ENCODE results near the gene SAMD7. TPM values are rescaled to one million over a fixed set of nuclear protein-coding genes. Genes with fewer than 3 reads are reported as not detected.

The SAMD7 gene, protein sequence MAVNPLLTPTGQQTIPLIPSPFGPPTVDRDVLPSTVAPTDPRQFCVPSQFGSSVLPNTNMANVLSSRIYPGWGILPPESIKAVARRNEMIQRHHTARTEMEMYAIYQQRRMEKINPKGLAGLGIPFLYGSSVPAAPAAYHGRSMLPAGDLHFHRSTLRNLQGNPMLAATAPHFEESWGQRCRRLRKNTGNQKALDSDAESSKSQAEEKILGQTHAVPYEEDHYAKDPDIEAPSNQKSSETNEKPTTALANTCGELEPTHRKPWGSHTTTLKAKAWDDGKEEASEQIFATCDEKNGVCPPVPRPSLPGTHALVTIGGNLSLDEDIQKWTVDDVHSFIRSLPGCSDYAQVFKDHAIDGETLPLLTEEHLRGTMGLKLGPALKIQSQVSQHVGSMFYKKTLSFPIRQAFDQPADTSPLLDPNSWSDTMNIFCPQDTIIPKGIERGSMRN
- not detected in 2 replicates for total RNA-seq (2012; rRNA removed)

DNA sequence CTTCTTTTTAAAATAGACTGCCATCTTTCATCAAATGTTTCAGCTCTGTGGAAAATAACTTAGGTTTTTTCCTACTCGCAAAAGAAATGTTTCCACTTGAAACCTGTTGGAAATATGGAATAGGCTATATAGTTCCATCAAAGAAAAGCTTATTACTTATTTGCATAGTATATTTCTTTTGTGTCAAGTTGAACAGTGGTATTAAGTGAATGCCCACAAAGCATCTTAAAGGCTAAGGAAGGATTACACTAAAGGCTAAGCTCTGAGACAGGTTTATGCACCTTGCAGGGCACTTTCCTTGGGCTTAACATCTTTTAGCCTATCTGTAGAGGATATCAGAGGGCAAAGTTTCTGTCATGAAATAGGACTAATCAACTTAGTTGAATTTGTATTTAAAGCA, at the start of gene SAMD7:
TSS of gene SAMD7 (plus strand) at position 301 of the 400 bp plus-strand sequence. CDS start 7,927 bp downstream, outside the sequence.
- Histone ChIP-seq H3K9ac (ENCODE audit: low read depth, low read length) (no peak within 1 kb of the TSS), H3K4me3 (ENCODE audit: low read length) (no peak within 1 kb of the TSS), H3K36me3 (ENCODE audit: insufficient read depth, low read length) (no peaks in the 10 kb centered on the region), H3K4me1 (ENCODE audit: control insufficient read depth, insufficient read depth, low read length) (no peaks in the 10 kb centered on the region), H3K27me3 (ENCODE audit: control insufficient read depth, insufficient read depth, low read length) (peaks cover 6% of the 10 kb centered on the region), H3K9me3 (replicated peaks; ENCODE audit: low read length) (no peaks in the 10 kb centered on the region), H3K4me2 (ENCODE audit: low read length) (no peak within 1 kb of the TSS)

DNA sequence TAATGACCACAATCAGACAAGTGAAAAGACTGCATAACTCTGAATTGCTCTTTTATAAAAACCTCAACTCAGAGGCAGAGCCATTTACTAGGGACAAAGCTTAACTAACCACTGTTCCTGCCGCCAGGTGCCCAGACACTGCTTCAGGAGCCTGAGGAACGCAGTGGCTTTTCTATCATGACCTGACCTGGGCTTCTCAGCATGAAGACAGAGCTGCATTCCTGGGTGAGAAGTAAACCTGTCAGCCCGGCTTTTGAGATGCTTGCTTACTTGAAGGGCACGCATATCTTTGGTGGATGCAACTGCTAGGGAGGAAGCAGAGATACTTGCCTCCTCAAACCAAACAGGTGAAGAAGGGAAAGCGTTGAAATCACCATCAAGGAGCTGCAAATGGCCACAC, 49.5 kb upstream of the SAMD7 start:
- H3K4me2 ChIP-seq (ENCODE audit: low read length): no peak overlapping the region
- no peaks in the 10 kb centered on the region for H3K9me3 ChIP-seq (replicated peaks; ENCODE audit: low read length)
- H3K4me3 ChIP-seq (ENCODE audit: low read length): no peak overlapping the region
- H3K36me3 ChIP-seq (ENCODE audit: insufficient read depth, low read length): no peaks in the 10 kb centered on the region
- peaks cover 9% of the 10 kb centered on the region for H3K27me3 ChIP-seq (ENCODE audit: control insufficient read depth, insufficient read depth, low read length)
- no peaks in the 10 kb centered on the region for H3K4me1 ChIP-seq (ENCODE audit: control insufficient read depth, insufficient read depth, low read length)
- H3K9ac ChIP-seq (ENCODE audit: low read depth, low read length): no peak overlapping the region

DNA sequence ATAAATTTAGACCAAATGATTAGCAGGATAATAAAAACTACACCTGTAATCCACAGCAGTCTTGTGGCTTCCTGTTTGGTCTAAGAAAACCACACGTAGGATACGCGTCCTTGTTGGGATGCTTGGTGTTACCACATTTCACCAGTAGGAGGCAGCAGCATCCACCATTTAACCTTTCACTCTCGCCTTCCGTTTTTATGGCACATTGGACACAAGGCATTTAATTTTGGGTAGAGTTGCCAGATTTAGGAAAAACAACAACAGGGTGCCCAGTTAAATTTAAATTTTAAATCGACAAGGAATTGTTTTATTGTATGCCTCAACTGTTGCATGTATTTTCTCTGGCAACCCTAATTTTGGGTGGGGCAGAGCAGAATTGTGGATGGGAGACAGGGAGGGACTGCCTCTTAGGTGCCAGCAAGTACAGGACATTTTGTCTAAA, 47.9 kb upstream of the SAMD7 start:
- Histone ChIP-seq H3K4me2 (ENCODE audit: low read length) (peak overlapping the region; percentile 19), H3K4me1 (ENCODE audit: control insufficient read depth, insufficient read depth, low read length) (no peaks in the 10 kb centered on the region), H3K36me3 (ENCODE audit: insufficient read depth, low read length) (no peaks in the 10 kb centered on the region), H3K9me3 (replicated peaks; ENCODE audit: low read length) (no peaks in the 10 kb centered on the region), H3K27me3 (ENCODE audit: control insufficient read depth, insufficient read depth, low read length) (no peaks in the 10 kb centered on the region), H3K9ac (ENCODE audit: low read depth, low read length) (no peak overlapping the region), H3K4me3 (ENCODE audit: low read length) (no peak overlapping the region)

DNA sequence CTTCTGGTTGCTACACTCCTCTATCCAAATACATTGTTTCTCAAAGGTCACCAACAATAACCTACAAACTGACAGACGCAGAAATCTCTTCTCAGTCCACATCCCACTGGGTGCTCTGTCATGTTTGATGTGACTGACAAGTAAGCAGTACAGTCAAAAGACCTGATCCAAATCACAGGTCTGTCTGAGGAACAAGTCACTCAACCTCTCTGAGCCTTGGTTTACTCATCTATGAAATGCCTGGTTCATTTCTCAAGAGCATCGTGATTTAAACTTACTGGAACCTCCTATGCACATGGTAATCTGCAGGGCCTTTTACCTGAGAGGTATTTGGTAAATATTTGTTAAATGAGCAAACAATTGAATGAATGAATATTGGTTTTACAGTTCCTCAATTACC, 47.1 kb upstream of the SAMD7 start:
- Histone ChIP-seq H3K4me2 (ENCODE audit: low read length) (no peak overlapping the region), H3K9ac (ENCODE audit: low read depth, low read length) (no peak overlapping the region), H3K4me3 (ENCODE audit: low read length) (no peak overlapping the region), H3K36me3 (ENCODE audit: insufficient read depth, low read length) (no peaks in the 10 kb centered on the region), H3K9me3 (replicated peaks; ENCODE audit: low read length) (no peaks in the 10 kb centered on the region), H3K4me1 (ENCODE audit: control insufficient read depth, insufficient read depth, low read length) (no peaks in the 10 kb centered on the region), H3K27me3 (ENCODE audit: control insufficient read depth, insufficient read depth, low read length) (no peaks in the 10 kb centered on the region)

DNA sequence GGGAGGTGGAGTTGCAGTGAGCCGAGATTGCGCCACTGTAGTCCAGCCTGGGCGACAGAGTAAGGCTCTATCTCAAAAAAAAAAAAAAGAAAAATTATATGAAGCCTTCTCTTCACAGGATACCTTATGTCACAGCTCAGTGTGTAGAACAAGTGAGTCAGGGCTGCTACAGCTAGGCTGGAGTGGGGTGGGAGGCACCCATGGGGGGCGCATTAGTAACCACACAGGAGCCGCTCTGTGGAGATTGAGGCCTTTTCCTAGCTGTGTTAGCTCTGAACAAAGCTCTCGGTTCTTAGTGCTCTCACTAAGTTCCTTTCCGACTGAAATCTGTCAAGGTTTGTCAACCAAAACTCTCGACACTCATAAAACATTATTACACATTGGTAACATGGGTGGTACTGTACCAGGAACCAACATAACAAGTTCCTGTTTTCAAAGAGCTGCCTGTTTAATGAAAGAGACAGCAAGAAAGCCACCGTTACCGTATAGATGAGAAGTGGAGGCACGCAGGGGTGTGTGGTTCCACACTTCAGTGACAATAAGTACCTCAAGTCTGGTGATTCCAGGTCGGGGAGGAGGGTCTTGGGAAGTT, 46.1 kb upstream of the SAMD7 start:
- no peaks in the 10 kb centered on the region for H3K36me3 ChIP-seq (ENCODE audit: insufficient read depth, low read length)
- H3K4me3 ChIP-seq (ENCODE audit: low read length): no peak overlapping the region
- no peak overlapping the region for H3K9ac ChIP-seq (ENCODE audit: low read depth, low read length)
- H3K27me3 ChIP-seq (ENCODE audit: control insufficient read depth, insufficient read depth, low read length): no peaks in the 10 kb centered on the region
- no peaks in the 10 kb centered on the region for H3K9me3 ChIP-seq (replicated peaks; ENCODE audit: low read length)
- no peaks in the 10 kb centered on the region for H3K4me1 ChIP-seq (ENCODE audit: control insufficient read depth, insufficient read depth, low read length)
- no peak overlapping the region for H3K4me2 ChIP-seq (ENCODE audit: low read length)

DNA sequence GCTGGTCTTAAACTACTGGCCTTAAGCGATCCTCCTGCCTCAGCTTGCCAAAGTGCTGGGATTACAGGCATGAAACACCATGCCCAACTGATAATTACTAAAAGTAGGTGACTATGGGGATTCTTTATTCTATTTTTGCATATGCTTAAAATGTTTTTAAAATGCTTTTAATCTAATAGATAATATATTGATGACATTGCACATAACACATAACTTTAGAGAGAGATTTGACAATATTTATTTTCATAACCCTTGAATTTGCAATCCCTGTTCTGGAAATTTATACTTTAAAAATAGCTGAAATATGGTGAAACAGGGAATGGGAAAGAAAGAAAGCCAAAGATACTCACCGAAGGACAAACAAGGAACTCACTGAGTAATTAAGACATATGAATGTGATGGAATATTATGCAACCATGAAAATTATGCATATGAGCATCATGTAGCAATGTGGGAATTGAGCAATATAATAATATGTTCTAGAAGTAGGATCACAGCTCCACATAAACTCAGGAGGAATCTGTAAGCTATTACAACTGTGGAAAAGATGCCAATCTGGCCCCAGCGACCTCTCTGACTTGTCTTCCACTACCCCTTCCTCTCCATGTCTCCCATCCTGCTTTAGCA, 43.7 kb upstream of the SAMD7 start:
- no peaks in the 10 kb centered on the region for H3K4me1 ChIP-seq (ENCODE audit: control insufficient read depth, insufficient read depth, low read length)
- H3K9me3 ChIP-seq (replicated peaks; ENCODE audit: low read length): no peaks in the 10 kb centered on the region
- no peak overlapping the region for H3K4me2 ChIP-seq (ENCODE audit: low read length)
- H3K9ac ChIP-seq (ENCODE audit: low read depth, low read length): no peak overlapping the region
- no peaks in the 10 kb centered on the region for H3K36me3 ChIP-seq (ENCODE audit: insufficient read depth, low read length)
- peaks cover 6% of the 10 kb centered on the region for H3K27me3 ChIP-seq (ENCODE audit: control insufficient read depth, insufficient read depth, low read length)
- no peak overlapping the region for H3K4me3 ChIP-seq (ENCODE audit: low read length)

DNA sequence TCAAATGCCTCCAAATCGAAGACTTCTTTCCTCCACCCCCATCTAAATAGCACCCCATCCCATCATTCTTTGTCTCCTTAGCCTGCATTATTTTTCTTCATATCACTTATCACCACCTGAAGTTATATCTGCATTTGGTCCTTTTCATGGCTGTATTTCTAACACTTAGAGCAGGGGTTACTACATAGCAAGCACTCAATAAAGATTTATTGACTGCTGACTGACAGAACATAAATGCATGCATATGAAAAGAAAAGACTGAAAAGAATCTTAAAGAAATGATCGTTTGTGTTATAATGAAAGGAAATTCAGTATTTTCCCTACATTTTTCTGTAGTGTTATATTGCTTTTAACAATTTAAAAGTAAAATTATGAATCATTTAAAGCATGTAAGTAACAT, 43.0 kb upstream of the SAMD7 start:
- Histone ChIP-seq H3K9me3 (replicated peaks; ENCODE audit: low read length) (no peaks in the 10 kb centered on the region), H3K4me2 (ENCODE audit: low read length) (no peak overlapping the region), H3K27me3 (ENCODE audit: control insufficient read depth, insufficient read depth, low read length) (peaks cover 6% of the 10 kb centered on the region), H3K9ac (ENCODE audit: low read depth, low read length) (no peak overlapping the region), H3K4me3 (ENCODE audit: low read length) (no peak overlapping the region), H3K4me1 (ENCODE audit: control insufficient read depth, insufficient read depth, low read length) (no peaks in the 10 kb centered on the region), H3K36me3 (ENCODE audit: insufficient read depth, low read length) (no peaks in the 10 kb centered on the region)

DNA sequence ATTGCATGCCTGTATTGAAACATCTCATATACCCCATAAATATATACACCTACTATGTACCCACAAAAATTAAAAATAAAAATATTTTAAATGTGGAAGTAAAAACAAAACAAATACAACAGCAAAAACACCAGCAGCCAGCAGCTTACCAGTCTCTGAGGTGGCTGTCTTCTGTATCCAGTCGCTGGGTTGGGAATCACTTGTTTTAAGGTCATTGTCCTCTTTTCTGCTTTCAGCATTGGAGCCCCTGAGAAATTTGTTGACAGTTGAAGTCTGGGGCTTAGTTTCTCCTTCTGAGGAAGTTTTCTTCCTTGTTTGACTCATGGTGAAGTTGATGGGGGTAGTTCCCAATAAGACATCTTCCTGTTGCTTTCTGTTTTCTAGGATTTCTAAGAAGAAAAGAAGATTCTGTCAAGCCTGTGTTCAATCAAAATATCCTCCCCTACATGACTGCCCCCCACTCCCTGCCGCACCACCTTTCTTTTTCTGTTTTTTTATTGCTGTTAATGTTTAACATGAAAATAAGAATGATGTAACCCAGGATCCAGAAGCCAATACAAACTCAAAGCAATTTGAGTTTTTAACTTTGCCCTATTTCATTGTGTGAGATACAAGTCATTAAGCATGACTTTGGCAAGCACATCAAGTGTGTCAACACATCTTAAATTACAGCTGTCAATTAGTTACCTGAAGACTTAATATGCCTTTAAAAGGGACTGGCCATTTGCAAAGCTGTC, 41.7 kb upstream of the SAMD7 start, which contains the start of gene LRRC31:
TSS of gene LRRC31 (minus strand) at position 452 of the 737 bp plus-strand sequence. CDS start at position 324, 128 bp downstream.
- peaks cover 13% of the 10 kb centered on the region for H3K27me3 ChIP-seq (ENCODE audit: control insufficient read depth, insufficient read depth, low read length)
- no peak within 1 kb of the TSS for H3K4me3 ChIP-seq (ENCODE audit: low read length)
- no peaks in the 10 kb centered on the region for H3K4me1 ChIP-seq (ENCODE audit: control insufficient read depth, insufficient read depth, low read length)
- no peak within 1 kb of the TSS for H3K4me2 ChIP-seq (ENCODE audit: low read length)
- H3K9me3 ChIP-seq (replicated peaks; ENCODE audit: low read length): no peaks in the 10 kb centered on the region
- H3K9ac ChIP-seq (ENCODE audit: low read depth, low read length): no peak within 1 kb of the TSS
- H3K36me3 ChIP-seq (ENCODE audit: insufficient read depth, low read length): no peaks in the 10 kb centered on the region

DNA sequence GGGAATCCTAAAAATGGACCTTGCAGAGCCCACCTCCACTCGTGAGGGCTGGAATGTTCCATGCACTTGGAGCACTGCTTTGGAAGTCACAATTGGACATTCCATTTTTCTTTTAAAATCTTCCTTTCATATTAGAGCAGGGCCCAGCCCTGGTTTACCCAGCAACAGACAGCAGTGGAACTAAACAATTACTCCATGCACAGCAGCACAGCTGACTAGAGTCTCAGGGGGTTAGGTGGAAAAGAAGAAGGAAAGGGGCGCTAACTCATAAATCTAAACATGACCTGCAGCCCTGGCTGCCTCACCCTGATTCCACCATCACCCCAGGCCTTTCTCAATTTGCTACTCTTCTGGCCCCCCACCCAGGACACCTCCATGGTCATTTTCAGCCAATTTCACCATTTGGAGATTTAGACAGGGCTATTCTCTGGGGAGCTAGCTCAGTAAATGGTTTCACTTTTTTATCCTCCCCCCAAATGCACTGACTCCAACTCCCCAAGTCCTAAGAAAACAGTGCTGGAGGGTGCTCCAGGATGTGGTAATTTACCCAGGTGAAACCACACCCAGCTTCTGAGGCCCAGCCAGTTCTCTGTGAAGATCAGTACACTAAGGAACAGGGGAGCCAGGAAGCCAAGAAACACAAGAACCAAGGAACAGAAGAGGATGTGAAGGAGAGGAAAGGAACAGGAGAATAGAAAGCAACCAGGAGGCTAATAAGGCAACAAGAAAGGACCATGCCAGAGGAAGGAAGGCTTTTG, 40.1 kb upstream of the SAMD7 start:
- Histone ChIP-seq H3K4me2 (ENCODE audit: low read length) (no peak overlapping the region), H3K27me3 (ENCODE audit: control insufficient read depth, insufficient read depth, low read length) (peaks cover 13% of the 10 kb centered on the region), H3K36me3 (ENCODE audit: insufficient read depth, low read length) (no peaks in the 10 kb centered on the region), H3K4me1 (ENCODE audit: control insufficient read depth, insufficient read depth, low read length) (no peaks in the 10 kb centered on the region), H3K9ac (ENCODE audit: low read depth, low read length) (no peak overlapping the region), H3K4me3 (ENCODE audit: low read length) (no peak overlapping the region), H3K9me3 (replicated peaks; ENCODE audit: low read length) (no peaks in the 10 kb centered on the region)

DNA sequence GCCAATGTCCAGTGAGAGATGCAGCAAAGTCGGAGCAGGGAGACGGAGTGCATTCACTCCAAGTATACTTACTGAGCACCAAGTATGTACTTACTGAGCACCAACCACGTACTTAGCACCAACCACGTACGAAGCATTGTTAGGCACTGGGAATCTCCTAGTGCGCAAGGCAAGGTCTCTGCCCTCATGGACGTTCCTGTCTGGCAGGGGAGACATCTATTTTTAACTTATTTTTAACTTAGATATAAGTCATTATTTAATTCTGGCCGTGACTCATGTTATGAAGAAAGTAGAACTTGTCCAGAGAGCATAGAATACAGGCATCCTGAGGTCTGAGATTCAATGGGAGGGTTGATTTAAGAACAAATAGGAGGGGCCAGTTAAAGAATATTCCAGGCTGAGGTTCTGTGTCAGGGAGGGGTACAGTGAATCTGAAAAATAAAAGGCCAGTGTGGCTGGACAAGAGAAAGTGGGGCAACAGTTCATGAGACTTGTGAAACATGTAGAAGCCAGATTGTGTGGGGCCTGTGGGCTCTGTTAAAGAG, 32.3 kb upstream of the SAMD7 start:
- peaks cover 8% of the 10 kb centered on the region for H3K27me3 ChIP-seq (ENCODE audit: control insufficient read depth, insufficient read depth, low read length)
- no peaks in the 10 kb centered on the region for H3K36me3 ChIP-seq (ENCODE audit: insufficient read depth, low read length)
- no peaks in the 10 kb centered on the region for H3K9me3 ChIP-seq (replicated peaks; ENCODE audit: low read length)
- no peak overlapping the region for H3K9ac ChIP-seq (ENCODE audit: low read depth, low read length)
- no peaks in the 10 kb centered on the region for H3K4me1 ChIP-seq (ENCODE audit: control insufficient read depth, insufficient read depth, low read length)
- H3K4me2 ChIP-seq (ENCODE audit: low read length): no peak overlapping the region
- H3K4me3 ChIP-seq (ENCODE audit: low read length): no peak overlapping the region

All from skeletal muscle satellite cell (primary cell).